GM18868 (cell line): ENCODE data around the gene CMTM3.
"Not testable (repeated sequence)": the region's sequence is repeated elsewhere in the genome, so short reads cannot be mapped to it uniquely, and the experiment has no call there.

Experiments
- ATAC-seq: cut with Tn5 transposase; IDR thresholded peaks from one replicate; pipeline ENCODE4 v1.9.1; 2021; ENCODE audit warnings: mild to moderate bottlenecking, moderate library complexity; ENCODE audit not compliant: unreplicated experiment

CMTM3 gene

DNA sequence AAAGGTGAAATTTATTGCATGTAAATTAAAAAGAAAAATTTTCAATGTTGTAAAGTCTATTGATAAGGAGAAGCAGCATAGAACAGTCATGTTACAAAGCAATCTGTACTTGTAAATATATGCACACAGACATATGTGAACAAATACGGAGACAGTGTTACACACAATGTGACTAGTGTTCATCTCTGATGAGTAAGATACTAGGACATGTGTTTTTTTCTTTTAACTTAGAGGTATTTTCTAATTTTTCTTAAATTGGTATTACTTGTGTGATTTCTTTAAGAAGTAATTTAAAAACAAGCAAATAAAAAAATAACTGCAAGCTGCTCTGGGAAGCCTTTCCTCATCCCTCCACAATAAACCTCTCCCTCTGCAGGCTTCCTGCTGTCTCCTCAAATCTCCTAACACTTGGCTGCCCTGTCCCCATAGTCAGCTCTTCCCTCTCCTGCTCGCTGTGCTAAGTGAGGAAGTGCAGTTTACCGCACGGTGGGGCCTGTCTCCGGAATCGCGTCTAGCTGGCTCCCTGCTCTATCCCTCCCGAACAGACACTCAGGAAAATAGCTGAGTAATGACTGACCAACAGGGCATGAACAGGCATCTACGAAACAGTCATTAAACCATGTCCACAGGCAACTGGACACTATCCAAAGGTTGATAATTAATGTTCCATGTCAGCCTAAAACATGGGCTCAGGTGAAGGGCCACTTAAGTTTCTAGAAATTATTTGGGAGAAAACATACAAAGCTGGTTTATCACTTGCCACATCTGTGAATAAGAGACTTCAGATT, 56.1 kb downstream of the CMTM3 start:
- no peak for ATAC-seq

DNA sequence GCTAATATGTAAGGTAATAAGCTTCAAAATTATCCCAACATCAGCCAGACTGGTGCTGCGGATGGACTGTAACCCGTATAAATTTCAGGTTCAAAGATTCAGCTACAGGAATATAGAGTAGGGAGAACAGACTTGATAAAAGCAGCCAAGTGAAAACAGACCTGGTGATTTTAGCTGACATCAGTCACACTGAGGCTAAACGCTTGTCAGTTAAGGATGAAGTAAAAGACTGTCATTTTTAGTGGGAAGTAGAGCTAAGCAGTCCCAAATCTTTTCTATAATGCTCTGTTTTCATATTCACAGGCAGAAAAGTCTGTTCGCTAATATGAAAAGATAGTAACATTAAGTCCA, 56.7 kb downstream of the CMTM3 start:
- no peak for ATAC-seq

DNA sequence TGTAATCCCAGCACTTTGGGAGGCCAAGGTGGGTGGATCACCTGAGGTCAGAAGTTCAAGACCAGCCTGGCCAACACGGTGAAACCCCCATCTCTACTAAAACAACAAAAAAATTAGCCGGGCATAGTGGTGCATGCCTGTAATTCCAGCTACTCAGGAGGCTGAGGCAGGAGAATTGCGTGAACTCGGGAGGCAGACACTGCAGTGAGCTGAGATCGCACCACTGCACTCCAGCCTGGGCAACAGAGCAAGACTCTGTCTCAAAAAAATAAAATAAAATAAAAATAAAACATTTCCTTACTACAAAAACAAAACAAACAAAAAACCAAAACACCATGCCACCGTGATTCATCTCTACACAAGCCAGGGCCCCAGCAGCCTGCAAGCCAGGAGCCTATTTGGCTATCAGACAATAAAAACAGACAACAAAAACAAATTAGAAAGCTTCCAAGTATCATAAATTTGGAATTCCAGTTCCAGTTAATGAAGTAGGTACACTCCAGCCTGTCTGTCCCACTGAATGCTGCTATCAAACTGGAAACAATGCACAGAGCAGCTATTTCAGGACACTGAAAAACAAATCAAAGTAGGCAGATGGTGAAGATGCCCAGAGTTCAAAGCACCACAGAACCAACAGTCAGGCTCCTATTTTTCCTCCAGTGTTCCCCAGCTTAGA, 57.3 kb downstream of the CMTM3 start:
- ATAC-seq, result not testable (repeated sequence)

DNA sequence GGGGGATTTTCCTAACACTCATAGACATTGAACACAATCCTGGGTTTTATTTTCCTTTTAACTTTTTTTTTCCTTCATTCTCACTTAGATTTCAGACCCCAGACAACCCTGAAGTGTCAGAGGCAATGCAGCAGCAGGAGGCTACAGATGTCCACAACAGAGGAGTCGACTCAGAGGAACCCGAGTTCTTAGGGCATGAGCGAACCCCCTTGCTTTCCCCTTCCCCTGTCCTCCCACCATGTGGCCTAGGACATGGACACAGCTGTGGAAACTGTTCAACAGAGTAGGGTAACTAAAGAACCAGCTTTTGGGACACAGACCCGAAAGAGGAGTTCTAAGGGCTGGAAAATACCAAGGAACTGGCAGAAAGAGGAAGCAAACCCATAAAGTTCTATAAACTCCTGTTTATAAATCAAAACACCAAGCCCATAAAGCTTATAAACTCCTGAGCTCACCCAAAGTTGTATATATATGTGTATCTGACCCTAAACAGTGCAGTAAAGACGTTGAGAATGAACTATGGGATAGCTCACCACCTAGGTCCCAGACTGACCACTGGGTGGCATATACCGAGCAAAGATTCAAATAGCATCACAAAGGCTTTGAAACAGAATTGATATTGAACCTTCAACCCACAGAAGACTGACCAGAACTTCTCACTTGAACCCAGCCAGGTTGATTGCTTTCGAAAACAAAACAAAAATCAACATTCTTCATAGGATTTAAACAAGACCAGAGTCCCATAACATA, 58.1 kb downstream of the CMTM3 start:
- no peak for ATAC-seq
